ENCODE results near the gene NDC1.

The NDC1 gene

DNA sequence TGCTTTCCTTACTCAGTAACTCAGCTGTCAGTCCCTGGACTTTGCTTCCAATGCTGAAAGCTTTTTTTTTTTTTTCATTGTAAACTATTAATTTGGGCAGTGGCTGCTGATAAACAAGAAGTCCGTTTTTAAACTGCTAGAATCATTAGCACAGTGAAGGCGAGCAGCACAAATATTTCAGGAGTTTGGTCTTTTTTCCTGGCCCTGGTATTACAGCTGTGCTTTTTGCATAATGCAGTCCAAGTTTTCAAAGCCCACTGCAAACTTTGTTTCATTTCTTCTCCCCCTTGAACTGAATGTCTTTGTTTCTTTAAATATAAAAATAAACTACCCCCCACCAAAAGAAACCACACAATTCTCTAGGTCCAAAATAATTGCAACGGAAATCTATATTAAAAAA, 105.7 kb downstream of the NDC1 start:
- no peak for DNase-seq (ENCODE audit: low read depth in 2 of 3, low spot score in 2 of 3)

- DNase-seq (ENCODE audit: low read depth in 2 of 3, low spot score in 2 of 3), result no peak
These were observed 106.3 kb downstream of the NDC1 start for GRCh38 chr1:53731779-53732305.

DNA sequence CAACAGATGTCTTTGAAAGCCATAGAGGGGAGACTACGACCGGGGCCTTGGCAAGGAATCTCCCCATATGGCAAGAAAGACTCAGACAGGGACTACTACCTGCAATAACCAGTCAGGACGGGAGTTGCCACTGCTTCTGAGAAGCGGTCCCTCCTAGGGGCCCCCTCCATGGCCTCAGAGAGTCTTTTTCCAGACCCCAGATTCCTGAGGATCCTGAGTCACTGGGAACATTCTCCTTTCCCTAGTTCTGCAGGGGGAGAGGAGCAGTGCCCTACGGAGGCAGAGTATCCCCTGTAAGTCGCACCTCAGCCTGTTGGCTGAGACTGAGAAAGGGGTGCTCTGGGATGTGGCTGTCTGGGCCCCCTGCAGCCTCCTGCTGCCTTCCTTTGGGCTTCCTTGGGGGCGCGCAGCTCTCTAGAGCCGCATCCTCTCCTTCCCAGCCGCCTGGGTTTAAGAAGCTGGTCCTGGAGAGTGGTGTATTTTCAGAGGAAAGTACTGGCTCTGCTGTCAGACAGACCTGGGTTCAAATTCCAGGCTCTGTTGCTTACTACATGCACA, 107.0 kb downstream of the NDC1 start:
- DNase-seq (ENCODE audit: low read depth in 2 of 3, low spot score in 2 of 3), result no peak

DNA sequence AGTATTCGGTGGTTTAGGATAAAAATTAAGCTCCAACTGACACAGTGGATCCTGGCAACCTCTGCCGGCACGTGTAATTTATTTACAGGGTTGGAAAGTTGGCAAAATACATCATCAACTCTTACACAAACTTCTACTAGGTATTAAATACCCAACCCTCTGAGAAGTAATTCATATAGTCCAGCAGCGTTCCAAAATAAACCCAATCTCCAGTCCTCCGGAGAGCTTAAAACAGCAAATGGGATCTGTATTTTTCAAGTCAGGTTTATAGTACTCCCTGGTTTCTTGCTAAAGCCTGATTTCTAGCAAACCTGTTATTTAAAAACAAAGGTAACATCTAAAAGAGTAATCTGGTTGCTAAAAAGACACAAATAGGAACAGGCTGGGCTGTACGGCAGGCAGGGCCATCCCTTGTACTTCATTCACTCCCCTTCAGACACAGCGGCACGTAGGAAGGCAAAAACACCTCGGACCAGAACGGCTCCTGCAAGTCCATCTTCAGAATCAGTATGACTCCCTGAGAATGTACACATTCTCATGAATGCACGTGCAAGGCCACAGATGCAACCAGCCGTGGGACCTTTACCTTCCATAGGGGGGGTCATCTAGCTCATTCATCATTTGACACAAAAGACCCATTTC, 107.8 kb downstream of the NDC1 start:
- DNase-seq (ENCODE audit: low read depth in 2 of 3, low spot score in 2 of 3), result no peak

DNA sequence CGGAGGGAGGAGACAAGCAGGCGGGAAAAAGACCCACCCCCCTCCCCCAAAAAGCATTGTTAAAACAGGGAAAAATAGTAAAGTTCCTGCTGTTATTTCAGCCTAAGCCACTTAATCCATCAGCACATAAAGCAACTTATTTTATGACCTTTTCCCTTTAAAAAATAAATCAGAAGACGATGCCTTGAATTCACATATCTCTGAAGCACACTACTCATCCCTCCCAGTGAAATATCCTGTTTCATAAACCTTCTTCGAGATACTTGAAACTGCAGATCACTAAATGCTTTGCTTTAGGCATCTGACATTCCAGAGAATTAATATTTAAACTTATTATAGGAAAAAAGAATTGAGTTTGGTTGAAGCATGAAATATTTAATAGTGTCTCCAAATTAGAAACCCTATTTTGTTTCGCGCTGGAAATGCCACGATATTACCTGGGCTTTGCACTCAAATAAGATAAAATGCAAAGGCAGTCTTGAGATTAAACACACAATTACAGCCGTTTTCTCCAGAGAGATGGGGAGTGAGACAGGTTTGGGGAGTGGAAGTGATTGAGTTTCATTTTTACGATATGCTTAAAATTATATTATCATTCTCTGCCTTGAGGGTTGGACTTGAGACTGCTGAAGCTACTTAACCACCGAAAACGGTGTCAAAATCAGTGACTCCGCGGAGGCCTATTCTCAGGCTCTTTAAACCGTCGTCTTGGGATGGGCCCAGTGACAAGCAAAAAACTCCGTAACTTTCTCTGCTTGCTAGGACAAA, 108.5 kb downstream of the NDC1 start:
- no peak for DNase-seq (ENCODE audit: low read depth in 2 of 3, low spot score in 2 of 3)

DNA sequence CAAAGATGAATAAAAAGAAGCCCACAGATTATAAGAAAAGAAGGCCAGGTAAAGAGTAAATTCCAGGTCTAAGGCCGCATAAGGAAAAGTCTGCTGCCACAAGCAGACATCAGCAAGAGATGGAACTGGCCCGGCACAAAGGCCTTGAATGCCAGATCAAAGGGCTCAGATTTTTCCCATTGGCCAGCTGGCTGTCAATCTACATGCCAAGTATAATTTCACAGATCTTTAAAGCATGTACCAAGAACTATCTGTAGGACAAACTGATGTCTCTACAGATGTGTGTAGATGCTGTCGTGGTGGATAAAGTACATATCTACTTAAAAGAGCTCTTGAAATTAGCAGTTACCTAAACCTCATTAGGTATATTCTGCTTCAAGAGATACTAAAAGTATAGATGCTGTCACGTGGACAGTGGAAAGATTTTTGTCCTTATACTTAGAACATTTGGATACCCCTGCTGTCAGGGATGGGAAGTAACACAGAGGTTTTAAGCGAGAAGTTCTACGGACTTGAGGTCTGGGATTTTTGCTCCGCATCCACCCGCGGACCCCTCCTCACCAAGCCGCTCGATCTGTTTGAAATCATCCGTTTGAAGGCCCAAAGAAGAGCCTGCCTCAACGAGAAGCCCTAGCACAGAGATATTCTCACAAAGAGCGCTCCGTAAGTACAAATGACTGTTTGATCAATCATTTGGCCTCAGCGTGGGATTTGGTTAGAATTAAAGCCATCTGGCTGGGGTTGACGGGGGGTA, 109.2 kb downstream of the NDC1 start:
- DNase-seq (ENCODE audit: low read depth in 2 of 3, low spot score in 2 of 3), result no peak

DNA sequence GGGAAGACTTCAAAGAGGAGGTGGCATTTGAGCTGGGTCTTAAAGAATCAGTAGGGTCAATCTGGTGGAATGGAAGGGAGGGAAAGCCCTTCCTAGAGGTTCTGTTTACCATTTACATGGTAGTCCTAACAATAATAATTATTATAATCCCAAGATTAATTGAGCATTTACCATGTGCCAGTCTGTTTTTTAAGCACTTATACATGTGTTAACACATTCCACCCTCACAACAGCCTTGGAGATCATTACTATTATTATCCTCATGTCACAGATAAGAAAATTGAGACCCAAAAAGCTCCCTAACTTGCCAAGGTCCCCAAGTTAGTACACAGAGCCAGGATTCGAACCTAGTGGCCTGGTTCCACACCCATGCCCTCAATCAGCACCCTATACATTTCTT, 109.9 kb downstream of the NDC1 start:
- DNase-seq (ENCODE audit: low read depth in 2 of 3, low spot score in 2 of 3), result no peak

DNA sequence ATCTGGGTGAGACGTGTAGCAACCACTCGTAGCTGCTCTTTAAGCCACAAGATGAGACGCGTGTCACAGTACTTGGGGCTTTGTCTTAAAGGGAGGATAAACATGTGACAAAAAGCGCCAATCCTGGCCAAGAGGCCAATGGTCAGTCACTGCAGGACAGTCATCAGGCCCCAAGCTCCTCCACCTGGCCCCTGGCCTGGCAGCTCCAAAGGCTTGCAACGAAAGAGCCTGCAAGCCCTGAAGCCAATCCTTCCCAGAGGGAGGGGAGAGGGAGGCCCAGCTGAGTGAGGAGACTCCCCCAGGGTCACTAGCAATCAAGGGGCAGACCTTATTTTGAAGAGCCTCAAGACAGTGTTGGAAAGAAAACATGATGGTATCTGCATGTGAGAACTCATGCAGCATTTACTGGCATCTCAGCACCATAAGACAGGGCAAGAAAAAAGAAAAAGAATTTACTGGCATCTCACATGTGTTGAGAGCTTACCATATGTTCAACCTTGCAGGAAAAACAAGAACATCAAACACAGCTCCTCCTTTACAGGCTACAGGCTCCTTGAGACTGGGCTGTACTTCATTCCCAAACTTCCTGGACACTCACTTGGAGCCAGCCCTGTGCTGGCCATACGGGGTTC, 110.5 kb downstream of the NDC1 start:
- DNase-seq (ENCODE audit: low read depth in 2 of 3, low spot score in 2 of 3), result no peak

DNA sequence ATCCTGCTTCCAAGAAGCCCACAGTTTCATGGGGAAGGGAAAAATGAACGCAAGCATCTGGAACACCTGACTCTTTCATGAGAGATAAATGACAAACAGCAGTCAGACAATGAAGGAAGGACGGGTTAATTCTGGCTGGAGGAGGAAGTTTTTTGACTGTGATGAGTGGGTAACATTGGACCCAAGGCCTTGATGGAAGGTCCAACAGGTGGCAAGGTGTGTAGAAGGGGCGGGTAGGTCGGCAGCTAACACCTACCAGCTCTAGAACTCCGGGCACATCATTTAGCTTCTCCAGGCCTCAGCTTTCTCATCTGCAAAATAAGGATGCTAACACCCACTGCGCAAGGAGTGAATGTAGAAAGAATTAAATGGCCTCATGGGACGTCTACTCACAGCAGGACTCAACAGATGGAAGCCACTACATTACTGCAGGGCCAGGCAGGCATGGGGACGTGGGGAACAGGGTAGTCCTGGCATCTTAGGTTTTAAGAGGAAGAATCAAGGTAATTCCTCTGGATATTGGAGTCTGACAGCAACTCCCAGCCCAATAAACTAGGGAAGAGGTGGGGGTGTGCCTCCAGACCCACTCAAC, 112.0 kb downstream of the NDC1 start:
- DNase-seq (ENCODE audit: low read depth in 2 of 3, low spot score in 2 of 3), result no peak

DNA sequence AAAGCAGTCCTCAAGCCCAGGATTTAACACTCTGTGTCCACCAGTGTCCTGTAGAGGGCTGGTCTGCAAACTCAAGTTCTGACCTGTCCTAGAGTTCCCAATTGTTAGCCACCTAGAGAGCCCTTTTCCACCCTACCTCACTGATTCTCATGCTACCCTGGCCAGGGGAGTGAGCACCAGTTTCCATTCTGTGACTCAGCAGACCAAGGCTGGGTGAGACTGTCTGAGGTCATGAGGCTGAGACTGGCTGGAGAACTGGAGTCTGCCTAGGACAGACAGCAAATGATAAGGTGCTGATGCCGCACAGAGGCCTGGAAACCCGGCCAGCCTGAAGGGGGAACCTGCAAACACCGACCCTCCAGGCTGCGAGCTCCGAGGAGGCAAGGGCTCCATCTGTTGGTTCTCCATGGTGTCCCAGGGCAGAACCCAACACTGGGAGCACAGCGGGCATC, 112.8 kb downstream of the NDC1 start:
- DNase-seq (ENCODE audit: low read depth in 2 of 3, low spot score in 2 of 3), result no peak

DNA sequence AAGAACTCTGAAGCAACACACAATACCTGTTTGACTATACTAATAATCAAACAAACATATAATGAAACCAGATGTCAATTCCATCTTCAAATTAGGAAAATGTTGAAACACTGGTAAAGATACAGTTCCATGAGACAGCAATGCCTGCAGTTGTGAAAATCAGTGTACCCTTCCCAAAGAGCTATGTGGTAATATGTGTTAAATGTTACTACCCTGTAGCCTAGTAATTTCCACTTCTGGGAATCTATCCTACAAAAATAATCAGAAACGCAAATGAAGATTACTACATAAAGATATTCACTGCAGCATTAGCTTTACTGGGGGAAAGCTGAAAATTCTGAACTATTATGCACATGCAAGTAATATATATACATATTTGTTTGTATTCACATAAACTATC, 116.1 kb downstream of the NDC1 start:
- DNase-seq (ENCODE audit: low read depth in 2 of 3, low spot score in 2 of 3), result no peak

GRCh38 chr1:53721088-53721487, 117.0 kb downstream of the NDC1 start:
- DNase-seq (ENCODE audit: low read depth in 2 of 3, low spot score in 2 of 3), result no peak

DNA sequence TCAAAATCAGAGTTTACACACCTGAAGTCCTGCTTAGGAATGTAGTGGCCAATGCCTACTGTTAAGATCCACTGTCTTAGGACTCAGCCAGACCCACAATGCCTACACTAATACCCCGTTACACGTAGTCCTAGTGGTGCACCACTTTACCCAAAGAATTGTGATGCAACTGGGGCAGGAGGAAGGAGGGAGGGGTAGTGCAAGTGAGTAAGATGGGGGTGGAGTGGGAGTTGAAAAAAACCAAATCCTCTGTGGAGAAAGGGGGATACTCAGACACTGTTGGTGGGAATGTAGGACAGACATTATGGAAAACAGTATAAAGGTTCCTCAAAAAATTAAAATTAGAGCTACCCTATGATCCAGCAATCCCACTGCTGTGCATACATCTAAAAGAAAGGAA, 118.6 kb downstream of the NDC1 start:
- no peak for DNase-seq (ENCODE audit: low read depth in 2 of 3, low spot score in 2 of 3)

DNA sequence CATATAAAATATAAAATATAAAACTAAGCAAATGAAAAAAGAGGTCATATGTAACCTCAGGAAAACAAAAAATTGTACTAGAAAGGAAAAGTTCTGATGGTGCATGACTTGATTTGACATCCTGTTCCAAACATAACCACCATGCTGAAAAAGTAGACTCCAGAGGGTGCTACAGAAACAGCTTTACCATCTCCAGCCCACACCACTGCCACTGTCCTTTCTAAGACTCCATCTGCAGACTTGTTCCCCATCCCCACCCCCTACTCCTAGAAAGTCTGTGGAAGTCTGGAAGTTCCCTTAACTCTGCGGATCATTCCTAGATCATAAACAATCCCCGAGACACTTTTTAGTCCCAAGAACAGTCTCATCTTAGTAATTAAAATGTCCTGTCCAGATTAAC, 119.7 kb downstream of the NDC1 start:
- no peak for DNase-seq (ENCODE audit: low read depth in 2 of 3, low spot score in 2 of 3)

- DNase-seq (ENCODE audit: low read depth in 2 of 3, low spot score in 2 of 3), result no peak
These were observed 120.9 kb downstream of the NDC1 start for GRCh38 chr1:53717025-53717804.

DNA sequence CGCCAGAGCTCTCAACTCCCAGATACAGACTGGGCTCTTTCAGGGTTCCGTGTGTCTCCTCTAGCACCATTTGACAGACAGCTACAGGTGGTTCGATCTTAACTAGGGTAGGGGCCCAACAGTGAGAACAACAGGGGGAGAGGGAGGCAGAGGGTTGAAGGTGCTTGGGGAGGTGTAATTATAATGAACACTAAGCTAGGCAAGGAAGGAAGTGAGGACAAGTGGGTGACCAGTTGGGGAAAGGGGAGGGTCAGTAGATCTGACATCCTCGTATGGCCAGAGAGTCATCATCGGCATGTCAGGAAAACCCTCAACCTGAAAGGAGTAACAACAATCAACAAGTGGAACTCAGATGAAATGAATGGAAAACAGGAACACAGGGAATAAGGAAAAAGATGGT, 121.9 kb downstream of the NDC1 start:
- DNase-seq (ENCODE audit: low read depth in 2 of 3, low spot score in 2 of 3), result no peak

DNA sequence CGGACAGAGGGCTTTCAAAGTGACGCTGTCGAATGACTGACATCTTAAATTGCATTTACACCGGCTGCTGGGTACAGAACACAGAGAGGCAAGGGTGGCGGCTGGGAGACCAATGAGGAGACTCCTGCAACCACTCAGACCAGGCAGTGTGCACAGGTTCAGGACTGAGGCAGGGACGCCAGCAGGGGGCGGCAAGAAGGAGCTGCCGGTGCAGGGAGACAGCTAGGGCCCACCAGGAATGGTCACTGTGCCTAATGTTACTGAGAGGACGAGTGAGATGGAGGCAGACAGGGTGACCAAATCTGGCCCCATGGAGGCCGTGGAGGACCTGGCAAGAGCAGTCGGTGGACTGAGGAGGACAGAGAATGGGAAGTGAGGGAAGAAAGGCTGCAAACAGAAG, 122.6 kb downstream of the NDC1 start:
- no peak for DNase-seq (ENCODE audit: low read depth in 2 of 3, low spot score in 2 of 3)
